Measurements from ENCODE around the gene TGFBR3.

The TGFBR3 gene

GRCh38 chr1:91816031-91816430 is 69.9 kb downstream of the TGFBR3 start:
- H3K4me3 ChIP-seq (ENCODE audit: low read length): no peak overlapping the region
- no peaks in the 10 kb centered on the region for H3K27me3 ChIP-seq (ENCODE audit: insufficient read depth, low read length)
- H3K4me1 ChIP-seq (ENCODE audit: insufficient read depth, low read length): peaks cover 6% of the 10 kb centered on the region; the same call in 1 of the 2 replicates
- H3K36me3 ChIP-seq (ENCODE audit: insufficient read depth, low read depth, low read length): no peaks in the 10 kb centered on the region
- no peaks in the 10 kb centered on the region for H3K9me3 ChIP-seq (ENCODE audit: insufficient read depth, low read depth, low read length)
- no peak overlapping the region for H3K27ac ChIP-seq (ENCODE audit: low read length)
- H3K9ac ChIP-seq (ENCODE audit: low read depth, low read length): no peak overlapping the region

GRCh38 chr1:91814448-91814847 is 71.5 kb downstream of the TGFBR3 start:
- H3K27ac ChIP-seq (ENCODE audit: low read length): no peak overlapping the region
- no peaks in the 10 kb centered on the region for H3K9me3 ChIP-seq (ENCODE audit: insufficient read depth, low read depth, low read length)
- H3K9ac ChIP-seq (ENCODE audit: low read depth, low read length): no peak overlapping the region
- peaks cover 6% of the 10 kb centered on the region; the same call in 1 of the 2 replicates for H3K4me1 ChIP-seq (ENCODE audit: insufficient read depth, low read length)
- no peaks in the 10 kb centered on the region for H3K36me3 ChIP-seq (ENCODE audit: insufficient read depth, low read depth, low read length)
- H3K27me3 ChIP-seq (ENCODE audit: insufficient read depth, low read length): no peaks in the 10 kb centered on the region
- H3K4me3 ChIP-seq (ENCODE audit: low read length): no peak overlapping the region

- H3K9ac ChIP-seq (ENCODE audit: low read depth, low read length): no peak overlapping the region
- H3K27me3 ChIP-seq (ENCODE audit: insufficient read depth, low read length): no peaks in the 10 kb centered on the region
- H3K4me3 ChIP-seq (ENCODE audit: low read length): no peak overlapping the region
- no peaks in the 10 kb centered on the region for H3K9me3 ChIP-seq (ENCODE audit: insufficient read depth, low read depth, low read length)
- H3K27ac ChIP-seq (ENCODE audit: low read length): no peak overlapping the region
- H3K36me3 ChIP-seq (ENCODE audit: insufficient read depth, low read depth, low read length): no peaks in the 10 kb centered on the region
- peaks cover 6% of the 10 kb centered on the region; the same call in 1 of the 2 replicates for H3K4me1 ChIP-seq (ENCODE audit: insufficient read depth, low read length)
Measured at GRCh38 chr1:91813813-91814212, 72.1 kb downstream of the TGFBR3 start.

- H3K4me1 ChIP-seq (ENCODE audit: insufficient read depth, low read length): peaks cover 6% of the 10 kb centered on the region; the same call in 1 of the 2 replicates
- H3K9me3 ChIP-seq (ENCODE audit: insufficient read depth, low read depth, low read length): no peaks in the 10 kb centered on the region
- no peak overlapping the region for H3K9ac ChIP-seq (ENCODE audit: low read depth, low read length)
- H3K4me3 ChIP-seq (ENCODE audit: low read length): no peak overlapping the region
- H3K36me3 ChIP-seq (ENCODE audit: insufficient read depth, low read depth, low read length): no peaks in the 10 kb centered on the region
- H3K27me3 ChIP-seq (ENCODE audit: insufficient read depth, low read length): no peaks in the 10 kb centered on the region
- no peak overlapping the region for H3K27ac ChIP-seq (ENCODE audit: low read length)
Measured at GRCh38 chr1:91811363-91812025, 74.5 kb downstream of the TGFBR3 start.

GRCh38 chr1:91809317-91809716 is 76.6 kb downstream of the TGFBR3 start:
- H3K9me3 ChIP-seq (ENCODE audit: insufficient read depth, low read depth, low read length): no peaks in the 10 kb centered on the region
- no peak overlapping the region for H3K4me3 ChIP-seq (ENCODE audit: low read length)
- H3K4me1 ChIP-seq (ENCODE audit: insufficient read depth, low read length): peaks cover 6% of the 10 kb centered on the region; the same call in 1 of the 2 replicates
- no peaks in the 10 kb centered on the region for H3K36me3 ChIP-seq (ENCODE audit: insufficient read depth, low read depth, low read length)
- no peaks in the 10 kb centered on the region for H3K27me3 ChIP-seq (ENCODE audit: insufficient read depth, low read length)
- H3K27ac ChIP-seq (ENCODE audit: low read length): no peak overlapping the region
- H3K9ac ChIP-seq (ENCODE audit: low read depth, low read length): no peak overlapping the region

- Histone ChIP-seq H3K4me3 (ENCODE audit: low read length) (no peak overlapping the region), H3K4me1 (ENCODE audit: insufficient read depth, low read length) (peaks cover 6% of the 10 kb centered on the region; the same call in 1 of the 2 replicates)
Measured at GRCh38 chr1:91807921-91808620, 77.9 kb downstream of the TGFBR3 start.

GRCh38 chr1:91806769-91807700 is 78.9 kb downstream of the TGFBR3 start:
- H3K27ac ChIP-seq (ENCODE audit: low read length): no peak overlapping the region
- H3K27me3 ChIP-seq (ENCODE audit: insufficient read depth, low read length): no peaks in the 10 kb centered on the region
- no peaks in the 10 kb centered on the region for H3K9me3 ChIP-seq (ENCODE audit: insufficient read depth, low read depth, low read length)
- no peak overlapping the region for H3K9ac ChIP-seq (ENCODE audit: low read depth, low read length)
- no peak overlapping the region for H3K4me3 ChIP-seq (ENCODE audit: low read length)
- H3K4me1 ChIP-seq (ENCODE audit: insufficient read depth, low read length): peaks cover 6% of the 10 kb centered on the region; the same call in 1 of the 2 replicates
- no peaks in the 10 kb centered on the region for H3K36me3 ChIP-seq (ENCODE audit: insufficient read depth, low read depth, low read length)

More at GRCh38 chr1:91807921-91808620, 77.9 kb downstream of the TGFBR3 start:
- Histone ChIP-seq H3K9me3 (ENCODE audit: insufficient read depth, low read depth, low read length) (no peaks in the 10 kb centered on the region), H3K9ac (ENCODE audit: low read depth, low read length) (no peak overlapping the region), H3K27ac (ENCODE audit: low read length) (no peak overlapping the region), H3K36me3 (ENCODE audit: insufficient read depth, low read depth, low read length) (no peaks in the 10 kb centered on the region), H3K27me3 (ENCODE audit: insufficient read depth, low read length) (no peaks in the 10 kb centered on the region)

GRCh38 chr1:91806181-91806768 is 79.7 kb downstream of the TGFBR3 start:
- H3K27me3 ChIP-seq (ENCODE audit: insufficient read depth, low read length): no peaks in the 10 kb centered on the region
- no peaks in the 10 kb centered on the region for H3K9me3 ChIP-seq (ENCODE audit: insufficient read depth, low read depth, low read length)
- no peak overlapping the region for H3K4me3 ChIP-seq (ENCODE audit: low read length)
- H3K27ac ChIP-seq (ENCODE audit: low read length): no peak overlapping the region
- peaks cover 6% of the 10 kb centered on the region; the same call in 1 of the 2 replicates for H3K4me1 ChIP-seq (ENCODE audit: insufficient read depth, low read length)
- no peaks in the 10 kb centered on the region for H3K36me3 ChIP-seq (ENCODE audit: insufficient read depth, low read depth, low read length)
- no peak overlapping the region for H3K9ac ChIP-seq (ENCODE audit: low read depth, low read length)

GRCh38 chr1:91805311-91805801 is 80.6 kb downstream of the TGFBR3 start:
- no peak overlapping the region for H3K4me3 ChIP-seq (ENCODE audit: low read length)
- H3K9ac ChIP-seq (ENCODE audit: low read depth, low read length): no peak overlapping the region
- H3K9me3 ChIP-seq (ENCODE audit: insufficient read depth, low read depth, low read length): no peaks in the 10 kb centered on the region
- H3K27ac ChIP-seq (ENCODE audit: low read length): no peak overlapping the region
- H3K4me1 ChIP-seq (ENCODE audit: insufficient read depth, low read length): peaks cover 6% of the 10 kb centered on the region; the same call in 1 of the 2 replicates
- H3K36me3 ChIP-seq (ENCODE audit: insufficient read depth, low read depth, low read length): no peaks in the 10 kb centered on the region
- no peaks in the 10 kb centered on the region for H3K27me3 ChIP-seq (ENCODE audit: insufficient read depth, low read length)

- H3K9ac ChIP-seq (ENCODE audit: low read depth, low read length): no peak overlapping the region
- peaks cover 6% of the 10 kb centered on the region; the same call in 1 of the 2 replicates for H3K4me1 ChIP-seq (ENCODE audit: insufficient read depth, low read length)
- H3K4me3 ChIP-seq (ENCODE audit: low read length): no peak overlapping the region
- H3K9me3 ChIP-seq (ENCODE audit: insufficient read depth, low read depth, low read length): no peaks in the 10 kb centered on the region
- no peaks in the 10 kb centered on the region for H3K36me3 ChIP-seq (ENCODE audit: insufficient read depth, low read depth, low read length)
- no peaks in the 10 kb centered on the region for H3K27me3 ChIP-seq (ENCODE audit: insufficient read depth, low read length)
- H3K27ac ChIP-seq (ENCODE audit: low read length): no peak overlapping the region
Measured at GRCh38 chr1:91804546-91805023, 81.4 kb downstream of the TGFBR3 start.
